ENCODE results near the gene PACS1.

GRCh38 chr11:66045177-66045639, 24.9 kb upstream of the PACS1 start:
- TF ChIP-seq SUZ12 (IDR thresholded peaks at IDR 0.05), result no peak
- TF ChIP-seq FOXM1 (IDR thresholded peaks at IDR 0.05; ENCODE audit: borderline replicate concordance), result peak; percentile 60; the same call in 1 of the 2 replicates
- no peak for TF ChIP-seq ZNF384 (IDR thresholded peaks at IDR 0.05)
- TF ChIP-seq LEF1 (IDR thresholded peaks at IDR 0.05; ENCODE audit: borderline replicate concordance), result no peak
- no peak for TF ChIP-seq TARDBP (IDR thresholded peaks at IDR 0.05)
- no peak for TF ChIP-seq FOXA1 (IDR thresholded peaks at IDR 0.05)
- TF ChIP-seq FOXK2 (IDR thresholded peaks at IDR 0.05), result no peak
- no peak for TF ChIP-seq SP1 (IDR thresholded peaks at IDR 0.05)

Data from HEK293T (cell line).